GM23338 (cell line): ENCODE data around the gene CPNE7. TPM values are rescaled to one million over a fixed set of nuclear protein-coding genes. Genes with fewer than 3 reads are reported as not detected.

Source experiments
- ATAC-seq: fragments of 200-7000 bp; cut with Tn5 transposase; 3 replicates; pipeline ENCODE4 v1.9.1; 2020
- DNase-seq: peaks from one replicate; pipeline ENCODE4 v3.0.0-alpha.2; 2015; ENCODE audit warnings: low spot score
- H2AFZ ChIP-seq: fragments of 200-600 bp; sonication (generic); 2 replicates; pipeline ENCODE4 v1.8.0; 2016; ENCODE audit warnings: antibody characterized with exemption, mild to moderate bottlenecking, moderate library complexity
- H3F3A ChIP-seq: fragments of 200-600 bp; sonication (generic); replicated peaks from 2 replicates; pipeline ENCODE4 v1.8.0; 2017; ENCODE audit warnings: antibody characterized with exemption, mixed run types, low read depth
- H3K27ac ChIP-seq: fragments of 200-600 bp; sonication (generic); 2 replicates; pipeline ENCODE4 v1.6.1; 2016; ENCODE audit warnings: low read depth
- H3K27me3 ChIP-seq: fragments of 200-600 bp; sonication (generic); 2 replicates; pipeline ENCODE4 v1.8.0; 2016; ENCODE audit warnings: mild to moderate bottlenecking, mixed run types, moderate library complexity; ENCODE audit not compliant: insufficient read depth
- H3K36me3 ChIP-seq: fragments of 200-600 bp; sonication (generic); 2 replicates; pipeline ENCODE4 v1.8.0; 2016; ENCODE audit warnings: mild to moderate bottlenecking; ENCODE audit not compliant: insufficient read depth
- H3K4me1 ChIP-seq: fragments of 200-600 bp; sonication (generic); 2 replicates; pipeline ENCODE4 v1.8.0; 2016; ENCODE audit warnings: mild to moderate bottlenecking, moderate library complexity; ENCODE audit not compliant: insufficient read depth
- H3K4me2 ChIP-seq: fragments of 200-600 bp; sonication (generic); 2 replicates; pipeline ENCODE4 v1.7.1; 2017; ENCODE audit warnings: mixed run types
- H3K4me3 ChIP-seq: fragments of 200-600 bp; sonication (generic); 2 replicates; pipeline ENCODE4 v1.6.1; 2016; ENCODE audit warnings: mixed run types
- H3K79me2 ChIP-seq: fragments of 200-600 bp; sonication (generic); replicated peaks from 2 replicates; pipeline ENCODE4 v1.8.0; 2017; ENCODE audit warnings: mild to moderate bottlenecking; ENCODE audit not compliant: insufficient read depth
- H3K9me2 ChIP-seq: fragments of 200-600 bp; sonication (generic); 2 replicates; pipeline ENCODE4 v1.8.0; 2017; ENCODE audit not compliant: insufficient read depth
- H4K20me1 ChIP-seq: fragments of 200-600 bp; sonication (generic); replicated peaks from 2 replicates; pipeline ENCODE4 v1.8.0; 2017; ENCODE audit warnings: mild to moderate bottlenecking; ENCODE audit not compliant: insufficient read depth
- H3K27ac Mint-ChIP-seq: 2 replicates; pipeline ENCODE4 v1.8.0; 2020; ENCODE audit warnings: inconsistent platforms, mild to moderate bottlenecking, moderate library complexity, mixed read lengths
- H3K27me3 Mint-ChIP-seq: 3 replicates; pipeline ENCODE4 v1.8.0; 2022; ENCODE audit warnings: low read depth, mild to moderate bottlenecking, moderate library complexity, mixed read lengths, inconsistent platforms; ENCODE audit not compliant: insufficient read depth, poor library complexity
- H3K36me3 Mint-ChIP-seq: 3 replicates; pipeline ENCODE4 v1.8.0; 2021; ENCODE audit warnings: low read depth, mild to moderate bottlenecking, inconsistent platforms, moderate library complexity, mixed read lengths
- H3K4me1 Mint-ChIP-seq: 3 replicates; pipeline ENCODE4 v1.8.0; 2020; ENCODE audit warnings: mild to moderate bottlenecking, inconsistent platforms, mixed read lengths
- H3K4me3 Mint-ChIP-seq: 3 replicates; pipeline ENCODE4 v1.8.0; 2021; ENCODE audit warnings: moderate library complexity, mild to moderate bottlenecking, inconsistent platforms, mixed read lengths
- H3K9me3 Mint-ChIP-seq: 3 replicates; pipeline ENCODE4 v1.8.0; 2020; ENCODE audit warnings: moderate library complexity, mild to moderate bottlenecking, inconsistent platforms, mixed read lengths
- CREB1 ChIP-seq: fragments of 250-450 bp; sonication (Bioruptor Pico); IDR thresholded peaks from 2 replicates; pipeline ENCODE4 v1.5.0; 2020; ENCODE audit warnings: low read depth, mild to moderate bottlenecking, moderate library complexity
- EZH2 ChIP-seq: fragments of 200-600 bp; sonication (generic); IDR thresholded peaks from one replicate; pipeline ENCODE4 v1.8.0; 2017; ENCODE audit warnings: antibody characterized with exemption, mild to moderate bottlenecking, low read depth; ENCODE audit not compliant: unreplicated experiment
- EZH2phosphoT487 ChIP-seq: fragments of 200-600 bp; sonication (generic); IDR thresholded peaks from one replicate; pipeline ENCODE4 v1.8.1; 2018; ENCODE audit warnings: antibody characterized with exemption; ENCODE audit not compliant: unreplicated experiment
- JUNB ChIP-seq: IDR thresholded peaks from one replicate; pipeline ENCODE4 v1.6.1; 2016; ENCODE audit warnings: antibody characterized with exemption; ENCODE audit not compliant: unreplicated experiment
- NANOG ChIP-seq: IDR thresholded peaks from 2 replicates; pipeline ENCODE4 v1.6.1; 2016; ENCODE audit warnings: antibody characterized with exemption, borderline replicate concordance
- POLR2AphosphoS5 ChIP-seq: IDR thresholded peaks from 2 replicates; pipeline ENCODE4 v1.6.1; 2016; ENCODE audit warnings: antibody characterized with exemption, low read depth
- REST ChIP-seq: IDR thresholded peaks from one replicate; pipeline ENCODE4 v1.6.1; 2018; ENCODE audit warnings: antibody characterized with exemption; ENCODE audit not compliant: unreplicated experiment
- STAT1 ChIP-seq: IDR thresholded peaks from one replicate; pipeline ENCODE4 v1.6.1; 2016; ENCODE audit warnings: antibody characterized with exemption; ENCODE audit not compliant: unreplicated experiment
- ZNF114 ChIP-seq: fragments of 250-450 bp; sonication (Bioruptor Pico); IDR thresholded peaks from 2 replicates; pipeline ENCODE4 v1.5.0; 2020; ENCODE audit warnings: mild to moderate bottlenecking, moderate library complexity
- ZNF331 ChIP-seq: fragments of 250-450 bp; sonication (Bioruptor Pico); IDR thresholded peaks from 2 replicates; pipeline ENCODE4 v1.5.0; 2020; ENCODE audit warnings: low read depth, mild to moderate bottlenecking, moderate library complexity
- polyA plus RNA-seq: library from polyadenylated mRNA; unstranded; fragments of >200 nt; fragmentation: Nextera tagmentation; extraction: Ambion mirVana; gene quantifications from 2 replicates; pipeline ENCODE4 v1.2.1, GENCODE V29; 2016
- total RNA-seq: library from RNA; depleted of rRNA; stranded (reverse); fragments of >200 nt; shearing (Covaris generic); gene quantifications from 2 replicates; pipeline ENCODE4 v1.2.3, GENCODE V29; 2014
- TF ChIP-seq, protein P1 (sequence below): fragments of 250-450 bp; sonication (Bioruptor Pico); IDR thresholded peaks from 2 replicates; pipeline ENCODE4 v1.5.0; 2020; ENCODE audit warnings: mild to moderate bottlenecking, moderate library complexity
- TF ChIP-seq, protein P2 (sequence below): IDR thresholded peaks from 2 replicates; pipeline ENCODE4 v1.6.1; 2016; ENCODE audit warnings: antibody characterized with exemption
- TF ChIP-seq, protein P3 (sequence below), 2 experiments: fragments of 200-600 bp in 1 of 2; sonication (generic) in 1 of 2; conservative IDR thresholded peaks; 2 replicates each; pipeline versions ENCODE4 v1.5.1 to v1.6.1; 2016 to 2017; ENCODE audit warnings: antibody characterized with exemption in 2 of 2, low read depth in 2 of 2, mild to moderate bottlenecking in 2 of 2, moderate library complexity in 1 of 2

Gene CPNE7
- total and polyA plus RNA-seq, 2 experiments from 2014 or later, result 11.2 to 15.7 TPM

DNA sequence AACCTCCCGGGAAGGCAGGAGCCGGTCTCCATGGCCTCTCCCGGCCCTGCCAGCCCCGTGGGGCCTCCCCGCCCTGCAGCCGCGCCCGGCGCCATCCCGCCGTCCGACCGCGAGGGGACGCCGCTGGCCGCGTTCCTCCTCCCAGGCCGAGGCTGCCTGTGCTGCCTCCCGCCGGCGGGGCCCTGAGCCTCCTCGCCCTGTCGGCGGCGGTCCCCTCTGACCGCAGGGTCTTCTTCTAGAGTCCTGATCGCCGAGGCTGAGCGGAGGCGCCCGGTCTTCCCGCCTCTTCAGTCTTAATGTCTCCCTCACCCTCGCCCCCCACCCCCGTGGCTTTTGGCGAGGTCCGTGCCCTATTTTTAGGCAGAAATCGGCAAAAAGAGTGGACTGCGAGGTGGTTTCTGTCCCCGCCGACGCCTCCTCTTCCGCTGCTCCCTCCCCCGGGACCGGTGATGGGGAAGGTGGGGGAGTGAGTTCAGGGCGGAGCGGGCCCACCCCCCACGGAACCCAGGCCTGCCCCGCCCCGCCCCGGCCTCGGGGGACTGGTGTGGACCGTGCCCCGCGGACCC, 794 bp upstream of the CPNE7 start:
- no peak overlapping the region for H3K27ac Mint-ChIP-seq
- peak overlapping the region; percentile 75 for H3K4me3 Mint-ChIP-seq
- Histone ChIP-seq H3K79me2 (no peaks in the 10 kb centered on the region), H3K9me2 (no peaks in the 10 kb centered on the region), H3K27me3 (peaks cover 24% of the 10 kb centered on the region), H4K20me1 (no peaks in the 10 kb centered on the region), H3K4me2 (peak overlapping the region; percentile 91), H3F3A (peaks cover 3% of the 10 kb centered on the region; the same call in 1 of the 2 replicates), H3K27ac (no peak overlapping the region), H3K36me3 (no peaks in the 10 kb centered on the region), H3K4me3 (peak overlapping the region; percentile 78), H3K4me1 (peaks cover 5% of the 10 kb centered on the region; the same call in 1 of the 2 replicates), H2AFZ (peak overlapping the region; percentile 93)
- peaks cover 3% of the 10 kb centered on the region for H3K4me1 Mint-ChIP-seq
- H3K36me3 Mint-ChIP-seq, result peaks cover 8% of the 10 kb centered on the region
- H3K9me3 Mint-ChIP-seq, result no peaks in the 10 kb centered on the region
- TF ChIP-seq EZH2phosphoT487 (no peak), STAT1 (no peak), POLR2AphosphoS5 (peak; percentile 40; the same call in 1 of the 2 replicates), ZNF114 (CRISPR knock-in tag) (no peak), ZNF331 (CRISPR knock-in tag) (no peak), EZH2 (no peak), REST (no peak), CREB1 (CRISPR knock-in tag) (0 out of 2 replicates have a peak, but pooled peaks have one; percentile 15), NANOG (no peak), JUNB (no peak)
- TF ChIP-seq, protein P1, sequence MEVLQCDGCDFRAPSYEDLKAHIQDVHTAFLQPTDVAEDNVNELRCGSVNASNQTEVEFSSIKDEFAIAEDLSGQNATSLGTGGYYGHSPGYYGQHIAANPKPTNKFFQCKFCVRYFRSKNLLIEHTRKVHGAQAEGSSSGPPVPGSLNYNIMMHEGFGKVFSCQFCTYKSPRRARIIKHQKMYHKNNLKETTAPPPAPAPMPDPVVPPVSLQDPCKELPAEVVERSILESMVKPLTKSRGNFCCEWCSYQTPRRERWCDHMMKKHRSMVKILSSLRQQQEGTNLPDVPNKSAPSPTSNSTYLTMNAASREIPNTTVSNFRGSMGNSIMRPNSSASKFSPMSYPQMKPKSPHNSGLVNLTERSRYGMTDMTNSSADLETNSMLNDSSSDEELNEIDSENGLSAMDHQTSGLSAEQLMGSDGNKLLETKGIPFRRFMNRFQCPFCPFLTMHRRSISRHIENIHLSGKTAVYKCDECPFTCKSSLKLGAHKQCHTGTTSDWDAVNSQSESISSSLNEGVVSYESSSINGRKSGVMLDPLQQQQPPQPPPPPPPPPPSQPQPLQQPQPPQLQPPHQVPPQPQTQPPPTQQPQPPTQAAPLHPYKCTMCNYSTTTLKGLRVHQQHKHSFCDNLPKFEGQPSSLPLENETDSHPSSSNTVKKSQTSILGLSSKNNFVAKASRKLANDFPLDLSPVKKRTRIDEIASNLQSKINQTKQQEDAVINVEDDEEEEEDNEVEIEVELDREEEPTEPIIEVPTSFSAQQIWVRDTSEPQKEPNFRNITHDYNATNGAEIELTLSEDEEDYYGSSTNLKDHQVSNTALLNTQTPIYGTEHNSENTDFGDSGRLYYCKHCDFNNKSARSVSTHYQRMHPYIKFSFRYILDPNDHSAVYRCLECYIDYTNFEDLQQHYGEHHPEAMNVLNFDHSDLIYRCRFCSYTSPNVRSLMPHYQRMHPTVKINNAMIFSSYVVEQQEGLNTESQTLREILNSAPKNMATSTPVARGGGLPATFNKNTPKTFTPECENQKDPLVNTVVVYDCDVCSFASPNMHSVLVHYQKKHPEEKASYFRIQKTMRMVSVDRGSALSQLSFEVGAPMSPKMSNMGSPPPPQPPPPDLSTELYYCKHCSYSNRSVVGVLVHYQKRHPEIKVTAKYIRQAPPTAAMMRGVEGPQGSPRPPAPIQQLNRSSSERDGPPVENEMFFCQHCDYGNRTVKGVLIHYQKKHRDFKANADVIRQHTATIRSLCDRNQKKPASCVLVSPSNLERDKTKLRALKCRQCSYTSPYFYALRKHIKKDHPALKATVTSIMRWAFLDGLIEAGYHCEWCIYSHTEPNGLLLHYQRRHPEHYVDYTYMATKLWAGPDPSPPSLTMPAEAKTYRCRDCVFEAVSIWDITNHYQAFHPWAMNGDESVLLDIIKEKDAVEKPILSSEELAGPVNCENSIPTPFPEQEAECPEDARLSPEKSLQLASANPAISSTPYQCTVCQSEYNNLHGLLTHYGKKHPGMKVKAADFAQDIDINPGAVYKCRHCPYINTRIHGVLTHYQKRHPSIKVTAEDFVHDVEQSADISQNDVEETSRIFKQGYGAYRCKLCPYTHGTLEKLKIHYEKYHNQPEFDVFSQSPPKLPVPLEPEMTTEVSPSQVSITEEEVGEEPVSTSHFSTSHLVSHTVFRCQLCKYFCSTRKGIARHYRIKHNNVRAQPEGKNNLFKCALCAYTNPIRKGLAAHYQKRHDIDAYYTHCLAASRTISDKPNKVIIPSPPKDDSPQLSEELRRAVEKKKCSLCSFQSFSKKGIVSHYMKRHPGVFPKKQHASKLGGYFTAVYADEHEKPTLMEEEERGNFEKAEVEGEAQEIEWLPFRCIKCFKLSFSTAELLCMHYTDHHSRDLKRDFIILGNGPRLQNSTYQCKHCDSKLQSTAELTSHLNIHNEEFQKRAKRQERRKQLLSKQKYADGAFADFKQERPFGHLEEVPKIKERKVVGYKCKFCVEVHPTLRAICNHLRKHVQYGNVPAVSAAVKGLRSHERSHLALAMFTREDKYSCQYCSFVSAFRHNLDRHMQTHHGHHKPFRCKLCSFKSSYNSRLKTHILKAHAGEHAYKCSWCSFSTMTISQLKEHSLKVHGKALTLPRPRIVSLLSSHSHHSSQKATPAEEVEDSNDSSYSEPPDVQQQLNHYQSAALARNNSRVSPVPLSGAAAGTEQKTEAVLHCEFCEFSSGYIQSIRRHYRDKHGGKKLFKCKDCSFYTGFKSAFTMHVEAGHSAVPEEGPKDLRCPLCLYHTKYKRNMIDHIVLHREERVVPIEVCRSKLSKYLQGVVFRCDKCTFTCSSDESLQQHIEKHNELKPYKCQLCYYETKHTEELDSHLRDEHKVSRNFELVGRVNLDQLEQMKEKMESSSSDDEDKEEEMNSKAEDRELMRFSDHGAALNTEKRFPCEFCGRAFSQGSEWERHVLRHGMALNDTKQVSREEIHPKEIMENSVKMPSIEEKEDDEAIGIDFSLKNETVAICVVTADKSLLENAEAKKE (CRISPR knock-in tag), result no peak
- TF ChIP-seq, protein P2, sequence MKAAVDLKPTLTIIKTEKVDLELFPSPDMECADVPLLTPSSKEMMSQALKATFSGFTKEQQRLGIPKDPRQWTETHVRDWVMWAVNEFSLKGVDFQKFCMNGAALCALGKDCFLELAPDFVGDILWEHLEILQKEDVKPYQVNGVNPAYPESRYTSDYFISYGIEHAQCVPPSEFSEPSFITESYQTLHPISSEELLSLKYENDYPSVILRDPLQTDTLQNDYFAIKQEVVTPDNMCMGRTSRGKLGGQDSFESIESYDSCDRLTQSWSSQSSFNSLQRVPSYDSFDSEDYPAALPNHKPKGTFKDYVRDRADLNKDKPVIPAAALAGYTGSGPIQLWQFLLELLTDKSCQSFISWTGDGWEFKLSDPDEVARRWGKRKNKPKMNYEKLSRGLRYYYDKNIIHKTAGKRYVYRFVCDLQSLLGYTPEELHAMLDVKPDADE, result no peak
- TF ChIP-seq, protein P3, sequence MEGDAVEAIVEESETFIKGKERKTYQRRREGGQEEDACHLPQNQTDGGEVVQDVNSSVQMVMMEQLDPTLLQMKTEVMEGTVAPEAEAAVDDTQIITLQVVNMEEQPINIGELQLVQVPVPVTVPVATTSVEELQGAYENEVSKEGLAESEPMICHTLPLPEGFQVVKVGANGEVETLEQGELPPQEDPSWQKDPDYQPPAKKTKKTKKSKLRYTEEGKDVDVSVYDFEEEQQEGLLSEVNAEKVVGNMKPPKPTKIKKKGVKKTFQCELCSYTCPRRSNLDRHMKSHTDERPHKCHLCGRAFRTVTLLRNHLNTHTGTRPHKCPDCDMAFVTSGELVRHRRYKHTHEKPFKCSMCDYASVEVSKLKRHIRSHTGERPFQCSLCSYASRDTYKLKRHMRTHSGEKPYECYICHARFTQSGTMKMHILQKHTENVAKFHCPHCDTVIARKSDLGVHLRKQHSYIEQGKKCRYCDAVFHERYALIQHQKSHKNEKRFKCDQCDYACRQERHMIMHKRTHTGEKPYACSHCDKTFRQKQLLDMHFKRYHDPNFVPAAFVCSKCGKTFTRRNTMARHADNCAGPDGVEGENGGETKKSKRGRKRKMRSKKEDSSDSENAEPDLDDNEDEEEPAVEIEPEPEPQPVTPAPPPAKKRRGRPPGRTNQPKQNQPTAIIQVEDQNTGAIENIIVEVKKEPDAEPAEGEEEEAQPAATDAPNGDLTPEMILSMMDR (conservative IDR thresholded peaks at IDR 0.05; ENCODE audit: low read depth in 2 of 2), result peak; percentile 55 to 87
- peak; percentile 92 for DNase-seq
- ATAC-seq, result peak; percentile 85
- peaks cover 21% of the 10 kb centered on the region for H3K27me3 Mint-ChIP-seq
